Muscle layer of duodenum (tissue), 2 donors: Measurements from ENCODE around the gene OR2S2.
"Not testable (repeated sequence)": the region's sequence is repeated elsewhere in the genome, so short reads cannot be mapped to it uniquely, and the experiment has no call there.

Source experiments
- H3K27ac ChIP-seq: one replicate; pipeline ENCODE4 v1.7.0; 2013; ENCODE audit warnings: mild to moderate bottlenecking, low read length
- H3K27me3 ChIP-seq: one replicate; pipeline ENCODE4 v1.7.0; 2013; ENCODE audit warnings: low read depth, mild to moderate bottlenecking, control low read depth, low read length
- H3K36me3 ChIP-seq, 2 donors: one replicate each; pipeline ENCODE4 v1.7.0; 2013; ENCODE audit warnings: low read length in 2 of 2, control low read depth in 1 of 2, mild to moderate bottlenecking in 1 of 2; ENCODE audit not compliant: insufficient read depth in 2 of 2, control insufficient read depth in 1 of 2
- H3K4me1 ChIP-seq, 2 donors: one replicate each; pipeline ENCODE4 v1.7.0; 2013; ENCODE audit warnings: low read length in 2 of 2, mild to moderate bottlenecking in 2 of 2, control low read depth in 1 of 2, moderate library complexity in 1 of 2; ENCODE audit not compliant: insufficient read depth in 2 of 2, control insufficient read depth in 1 of 2
- H3K4me3 ChIP-seq, 2 donors: one replicate each; pipeline ENCODE4 v1.7.0; 2013; ENCODE audit warnings: low read length in 2 of 2, low read depth in 1 of 2, mild to moderate bottlenecking in 1 of 2
- H3K9me3 ChIP-seq, 2 donors: one replicate each; pipeline ENCODE4 v1.7.0; 2013; ENCODE audit warnings: low read length in 2 of 2, control low read depth in 1 of 2, mild to moderate bottlenecking in 1 of 2; ENCODE audit not compliant: control insufficient read depth in 1 of 2
- donor health status: healthy.

OR2S2 gene

DNA sequence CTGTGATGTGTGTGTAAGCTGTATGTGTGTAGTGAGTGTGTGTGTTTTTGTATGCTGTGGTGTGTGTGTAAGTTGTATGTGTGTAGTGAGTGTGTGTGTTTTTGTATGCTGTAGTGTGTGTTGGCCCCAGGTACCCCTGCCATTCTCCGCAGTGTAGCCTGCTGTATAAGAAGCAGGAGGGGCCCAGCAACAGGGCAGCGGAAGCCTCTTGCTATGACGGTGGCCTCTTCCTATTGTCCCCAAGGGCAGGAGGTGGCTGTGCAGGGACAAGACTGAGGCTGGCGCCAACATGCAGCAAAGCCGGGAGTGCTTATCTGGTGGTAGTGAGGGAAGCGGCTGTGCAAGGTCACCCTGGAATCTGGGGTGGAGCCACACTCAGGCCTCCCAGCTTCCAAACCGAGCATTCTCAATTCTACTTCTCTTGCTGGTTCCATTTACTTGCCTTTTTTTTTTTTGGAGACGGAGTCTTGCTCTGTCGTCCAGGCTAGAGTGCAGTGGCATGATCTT, 43.6 kb downstream of the OR2S2 start:
- H3K4me3 ChIP-seq: no peak overlapping the region
- no peak overlapping the region for H3K27ac ChIP-seq
- no peaks in the 10 kb centered on the region for H3K9me3 ChIP-seq
- H3K27me3 ChIP-seq: no peaks in the 10 kb centered on the region
- peaks cover 17 to 22% of the 10 kb centered on the region in 2 donors for H3K4me1 ChIP-seq
- no peaks in the 10 kb centered on the region for H3K36me3 ChIP-seq

- H3K9me3 ChIP-seq, H3K36me3 ChIP-seq, H3K4me3 ChIP-seq, H3K27ac ChIP-seq, H3K27me3 ChIP-seq: not testable (repeated sequence)
- peaks cover 26 to 27% of the 10 kb centered on the region in 2 donors for H3K4me1 ChIP-seq
Observed at GRCh38 chr9:35913429-35913828, 44.5 kb downstream of the OR2S2 start.

GRCh38 chr9:35912791-35913400, 45.1 kb downstream of the OR2S2 start:
- Histone ChIP-seq H3K27ac (no peak overlapping the region), H3K36me3 (no peaks in the 10 kb centered on the region), H3K27me3 (no peaks in the 10 kb centered on the region), H3K4me1 (peaks cover 31 to 32% of the 10 kb centered on the region in 2 donors), H3K4me3 (no peak overlapping the region), H3K9me3 (no peaks in the 10 kb centered on the region)

- no peak overlapping the region for H3K4me3 ChIP-seq
- no peaks in the 10 kb centered on the region for H3K27me3 ChIP-seq
- peaks cover 39 to 43% of the 10 kb centered on the region in 2 donors for H3K4me1 ChIP-seq
- H3K9me3 ChIP-seq: no peaks in the 10 kb centered on the region
- peaks cover 0 to 4% of the 10 kb centered on the region in 2 donors for H3K36me3 ChIP-seq
- H3K27ac ChIP-seq: no peak overlapping the region
Observed at GRCh38 chr9:35911690-35912089, 46.3 kb downstream of the OR2S2 start.

GRCh38 chr9:35910613-35911359, 47.2 kb downstream of the OR2S2 start:
- H3K36me3 ChIP-seq: peaks cover 0 to 4% of the 10 kb centered on the region in 2 donors
- no peak overlapping the region for H3K27ac ChIP-seq
- no peaks in the 10 kb centered on the region for H3K27me3 ChIP-seq
- no peaks in the 10 kb centered on the region for H3K9me3 ChIP-seq
- peaks cover 45 to 52% of the 10 kb centered on the region in 2 donors for H3K4me1 ChIP-seq
- H3K4me3 ChIP-seq: no peak overlapping the region

- Histone ChIP-seq H3K27ac (peak overlapping the region; percentile 88), H3K9me3 (no peaks in the 10 kb centered on the region), H3K27me3 (no peaks in the 10 kb centered on the region), H3K4me1 (peaks cover 51 to 60% of the 10 kb centered on the region in 2 donors), H3K4me3 (no peak overlapping the region), H3K36me3 (peaks cover 0 to 4% of the 10 kb centered on the region in 2 donors)
Observed at GRCh38 chr9:35909687-35910612, 48.0 kb downstream of the OR2S2 start.

DNA sequence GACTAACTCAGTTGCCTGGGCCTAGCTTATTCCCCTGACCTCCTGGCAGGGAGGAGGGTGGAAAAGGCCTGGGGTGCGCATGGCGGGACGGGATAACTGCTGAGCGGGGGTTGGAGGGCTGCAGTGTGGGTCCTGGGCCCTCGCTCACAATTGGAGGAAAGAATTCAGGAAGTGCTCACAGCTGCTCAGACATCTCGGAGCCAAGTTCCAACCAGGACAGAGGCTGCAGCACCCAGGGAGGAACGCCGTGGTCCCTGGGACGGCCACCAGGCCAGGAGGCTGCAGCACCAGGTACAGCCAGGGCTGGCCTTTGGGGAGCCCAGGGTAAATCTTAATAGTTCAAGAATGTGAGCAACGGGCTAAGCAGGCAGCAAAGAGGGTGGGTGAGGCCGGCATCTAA, 48.7 kb downstream of the OR2S2 start, which contains the start of gene SPAAR:
Gene SPAAR (plus strand): TSS at position 217 of the 400 bp plus-strand sequence. CDS start 974 bp downstream, outside the sequence.
- peaks cover 49 to 67% of the 10 kb centered on the region in 2 donors for H3K4me1 ChIP-seq
- H3K36me3 ChIP-seq: peaks cover 0 to 4% of the 10 kb centered on the region in 2 donors
- H3K4me3 ChIP-seq: peak within 1 kb of the TSS in 1 of 2 donors; percentile 18
- no peaks in the 10 kb centered on the region for H3K27me3 ChIP-seq
- H3K9me3 ChIP-seq: no peaks in the 10 kb centered on the region
- H3K27ac ChIP-seq: peak within 1 kb of the TSS; percentile 88

GRCh38 chr9:35908504-35909125, 49.3 kb downstream of the OR2S2 start:
- peak overlapping the region; percentile 88 for H3K27ac ChIP-seq
- peaks cover 0 to 4% of the 10 kb centered on the region in 2 donors for H3K36me3 ChIP-seq
- H3K4me1 ChIP-seq: peaks cover 48 to 69% of the 10 kb centered on the region in 2 donors
- no peaks in the 10 kb centered on the region for H3K9me3 ChIP-seq
- H3K27me3 ChIP-seq: no peaks in the 10 kb centered on the region
- peak overlapping the region in 1 of 2 donors; percentile 18 for H3K4me3 ChIP-seq

DNA sequence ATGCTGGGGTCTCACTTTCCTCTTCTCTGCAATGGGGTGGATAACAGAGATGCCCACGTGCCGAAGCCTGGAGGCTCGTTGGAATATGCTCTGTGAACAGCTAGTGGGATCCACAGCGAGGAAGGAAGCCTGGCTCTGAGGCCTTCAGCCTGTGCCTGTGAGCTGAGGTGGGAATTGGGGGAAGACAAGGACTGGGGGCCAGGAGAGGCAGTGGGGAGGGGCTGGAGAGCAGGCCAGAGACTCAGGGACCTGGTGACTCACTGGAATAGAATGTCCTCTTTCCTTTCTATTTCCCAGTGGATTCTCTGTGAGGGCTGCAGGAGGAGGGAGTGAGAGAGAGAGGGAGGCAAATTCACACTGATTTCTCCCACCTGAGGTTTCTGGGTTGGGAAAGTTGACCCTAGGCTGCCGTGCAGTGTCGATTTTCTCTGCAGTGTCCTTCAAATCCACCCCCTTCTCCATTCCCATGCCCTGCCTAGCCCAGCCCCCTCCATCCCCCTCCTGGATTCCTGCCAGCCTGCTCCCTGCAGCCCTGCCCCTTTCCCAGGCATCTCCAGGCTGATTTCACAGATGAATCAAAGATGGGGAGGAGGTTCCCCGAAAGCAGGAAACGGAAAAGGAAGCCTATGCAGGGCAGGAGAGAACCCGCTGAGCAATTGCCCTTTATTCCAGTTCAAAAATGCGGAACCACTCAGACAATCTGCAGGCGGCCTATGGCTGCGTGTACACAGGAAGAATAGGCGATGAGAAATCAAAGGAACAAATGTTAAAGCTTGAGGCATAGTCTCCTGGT, 50.0 kb downstream of the OR2S2 start:
- Histone ChIP-seq H3K9me3 (no peaks in the 10 kb centered on the region), H3K27ac (peak overlapping the region; percentile 88), H3K27me3 (no peaks in the 10 kb centered on the region), H3K4me3 (peak overlapping the region; percentile 18 to 39), H3K36me3 (peaks cover 0 to 4% of the 10 kb centered on the region in 2 donors), H3K4me1 (peaks cover 48 to 69% of the 10 kb centered on the region in 2 donors)
